GM18519 (cell line): ENCODE data around the gene CD151.

ENCODE experiments used
- ATAC-seq: cut with Tn5 transposase; IDR thresholded peaks from one replicate; pipeline ENCODE4 v1.9.1; 2021; ENCODE audit warnings: mild to moderate bottlenecking, moderate library complexity; ENCODE audit not compliant: unreplicated experiment, low FRiP score

The CD151 gene

DNA sequence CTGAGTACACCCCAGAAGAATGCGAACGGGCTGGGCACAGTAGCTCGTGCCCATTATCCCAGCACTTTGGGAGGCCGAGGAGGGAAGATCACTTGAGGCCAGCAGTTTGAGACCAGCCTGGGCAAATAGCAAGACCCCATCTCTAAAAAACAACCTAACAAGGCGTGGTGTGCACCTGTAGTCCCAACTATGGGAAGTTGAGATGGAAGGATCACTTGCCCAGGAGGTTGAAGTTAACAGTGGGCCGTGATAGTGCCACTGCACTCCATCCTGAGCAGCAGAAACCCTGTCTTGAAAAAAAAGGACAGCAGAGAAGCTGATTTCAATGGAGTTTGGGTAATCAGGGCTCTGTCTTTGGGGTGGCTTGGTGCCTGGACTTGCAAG, 19.7 kb upstream of the CD151 start:
- no peak for ATAC-seq

DNA sequence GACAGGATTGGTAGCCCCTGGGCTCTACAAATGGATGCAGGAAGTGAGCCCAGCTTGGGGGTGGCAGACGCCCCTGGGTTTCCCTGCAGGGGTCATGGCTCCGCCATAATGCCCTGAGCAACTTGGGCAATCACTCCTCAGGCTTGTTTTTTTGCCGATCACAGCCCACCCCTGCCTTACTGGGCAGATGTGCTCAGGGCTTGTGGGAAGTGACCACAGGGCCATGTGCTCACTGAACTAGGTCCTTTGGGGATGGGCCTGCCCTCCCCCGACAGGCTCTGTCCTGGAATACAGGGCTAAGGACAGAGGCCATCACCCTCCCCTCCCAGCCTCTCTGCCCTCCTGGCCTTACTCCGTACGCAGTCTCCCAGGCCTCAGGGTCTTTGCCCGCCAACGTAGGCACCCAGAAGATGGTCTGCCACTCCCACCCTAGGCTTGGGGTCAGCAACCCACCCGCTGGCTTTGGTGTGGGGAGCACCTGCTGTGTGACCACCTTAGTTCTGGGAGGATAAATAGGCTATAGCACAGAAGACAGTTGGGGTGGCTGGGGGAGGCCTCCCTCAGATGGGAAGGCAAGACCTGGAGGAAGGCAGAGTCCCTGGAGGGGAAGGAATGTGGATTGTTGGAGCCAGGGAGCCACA, 19.2 kb upstream of the CD151 start:
- no peak for ATAC-seq

DNA sequence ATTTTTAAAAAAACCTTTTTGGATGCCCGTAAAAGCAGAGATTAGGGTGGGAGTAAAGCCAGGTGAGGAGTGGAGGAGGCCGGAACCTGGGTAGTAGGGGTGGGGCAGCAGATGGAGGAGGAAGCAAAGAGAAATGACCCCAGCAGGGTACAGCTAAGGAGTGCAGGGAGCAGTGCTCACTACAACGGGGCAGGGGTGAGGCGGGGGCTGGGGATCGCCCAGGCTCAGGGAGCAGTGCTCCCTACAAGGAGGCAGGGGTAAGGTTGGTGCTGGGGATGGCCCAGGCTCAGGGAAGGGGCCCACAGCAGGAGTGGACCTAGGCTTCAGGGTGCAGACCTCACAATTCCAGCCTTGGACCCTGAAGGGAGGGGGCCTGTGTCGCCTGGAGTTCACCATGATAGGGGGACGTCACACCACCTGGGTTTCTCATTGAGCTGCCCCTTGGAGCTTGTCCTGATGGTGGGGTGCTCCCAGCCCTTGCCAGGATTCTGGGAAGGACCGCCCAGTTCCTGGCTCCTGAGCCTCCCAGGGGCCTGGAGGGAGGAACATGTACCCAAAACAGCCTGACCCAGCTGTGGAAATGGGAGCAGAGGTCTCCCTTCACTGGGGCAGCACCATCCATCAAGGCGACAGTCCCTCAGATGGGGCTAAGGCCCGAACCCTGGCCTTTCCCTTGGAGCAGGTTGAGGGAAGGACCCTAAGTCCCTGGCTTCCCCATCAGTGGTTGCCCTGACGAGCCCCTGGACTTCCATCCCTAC, 16.9 kb upstream of the CD151 start:
- ATAC-seq: no peak

DNA sequence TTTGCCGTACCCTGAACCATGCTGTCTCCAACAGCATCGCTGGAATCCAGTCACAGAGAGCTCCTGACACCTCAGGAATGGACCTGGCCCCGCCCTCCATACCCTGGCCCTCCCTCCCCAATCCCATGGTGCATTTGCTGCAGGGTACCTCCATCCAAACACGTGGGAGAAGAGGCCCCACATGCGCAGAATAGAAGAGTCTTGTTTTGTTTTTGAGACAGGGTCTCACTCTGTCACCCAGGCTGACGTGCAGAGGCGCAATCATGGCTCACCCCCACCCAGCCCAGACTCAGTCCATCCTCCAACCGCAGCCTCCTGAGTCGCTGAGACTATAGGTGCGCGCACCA, 16.3 kb upstream of the CD151 start:
- no peak for ATAC-seq

DNA sequence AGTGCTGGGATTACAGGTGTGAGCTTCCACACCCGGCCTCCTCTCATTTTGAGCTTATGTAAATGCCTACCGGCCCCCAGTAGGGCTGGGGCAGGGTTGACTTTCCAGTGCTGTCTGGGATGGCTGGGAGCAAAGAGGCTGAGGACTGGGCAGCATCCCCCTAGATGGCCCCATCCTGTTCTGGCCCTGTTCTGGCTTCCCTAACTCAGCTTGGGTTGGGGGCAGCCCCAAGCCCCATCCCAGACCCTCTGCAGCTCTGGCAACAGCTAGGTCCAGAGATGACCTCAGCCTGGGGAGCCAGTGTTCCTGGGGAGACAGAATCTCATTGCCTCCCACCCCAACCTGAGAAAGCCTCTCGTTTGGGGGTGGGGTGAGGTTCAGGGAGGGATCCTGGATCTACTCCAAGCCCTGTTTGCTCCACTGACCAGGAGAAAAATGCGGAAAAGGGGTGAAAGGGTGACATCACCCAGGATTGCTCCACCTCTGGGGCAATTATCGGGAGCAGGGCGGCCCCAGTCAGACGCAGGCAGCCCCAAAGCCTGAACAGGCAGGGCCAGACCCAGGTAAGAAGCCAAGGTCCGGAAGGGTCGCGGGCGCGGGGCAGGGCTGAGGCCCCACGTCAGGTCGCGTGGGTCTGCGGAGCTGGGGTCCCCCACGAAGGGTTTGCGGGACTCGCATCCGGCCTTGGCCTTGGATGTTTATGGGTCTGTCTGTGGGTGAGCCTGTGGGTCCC, 14.2 kb upstream of the CD151 start, which contains the start of gene PNPLA2:
Gene PNPLA2 (plus strand): TSS at position 519 of the 733 bp plus-strand sequence. CDS start 805 bp downstream, outside the sequence.
- no peak for ATAC-seq

DNA sequence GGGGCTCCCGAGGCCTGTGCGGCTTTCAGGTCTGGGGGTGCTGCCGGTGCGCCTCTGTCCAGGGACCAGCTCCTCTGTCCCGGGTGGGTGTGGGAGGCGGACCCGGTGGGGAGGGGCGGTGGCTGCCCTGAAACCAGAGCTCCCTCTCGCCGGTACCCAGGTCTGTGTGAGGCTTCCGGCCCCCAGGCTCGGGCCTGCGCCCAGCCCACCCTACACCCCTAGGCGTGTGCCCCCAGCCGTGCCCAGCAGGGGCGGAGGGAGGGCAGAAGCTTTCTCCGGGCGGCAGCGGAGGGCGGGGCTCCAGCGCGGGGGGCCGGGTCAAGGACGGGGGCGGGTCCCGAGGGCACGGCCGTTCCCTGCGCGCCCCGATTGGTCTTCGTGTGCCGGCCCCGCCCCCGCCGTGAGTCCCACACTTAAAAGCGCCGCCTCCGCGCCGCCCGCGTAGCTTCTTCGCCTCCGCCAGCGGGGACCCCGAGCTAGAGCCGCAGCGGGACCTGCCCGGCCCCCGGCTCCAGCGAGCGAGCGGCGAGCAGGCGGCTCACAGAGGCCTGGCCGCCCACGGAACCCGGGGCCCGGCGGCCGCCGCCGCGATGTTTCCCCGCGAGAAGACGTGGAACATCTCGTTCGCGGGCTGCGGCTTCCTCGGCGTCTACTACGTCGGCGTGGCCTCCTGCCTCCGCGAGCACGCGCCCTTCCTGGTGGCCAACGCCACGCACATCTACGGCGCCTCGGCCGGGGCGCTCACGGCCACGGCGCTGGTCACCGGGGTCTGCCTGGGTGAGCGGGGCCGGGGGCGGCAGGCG, 13.4 kb upstream of the CD151 start:
- ATAC-seq: peak; percentile 34

DNA sequence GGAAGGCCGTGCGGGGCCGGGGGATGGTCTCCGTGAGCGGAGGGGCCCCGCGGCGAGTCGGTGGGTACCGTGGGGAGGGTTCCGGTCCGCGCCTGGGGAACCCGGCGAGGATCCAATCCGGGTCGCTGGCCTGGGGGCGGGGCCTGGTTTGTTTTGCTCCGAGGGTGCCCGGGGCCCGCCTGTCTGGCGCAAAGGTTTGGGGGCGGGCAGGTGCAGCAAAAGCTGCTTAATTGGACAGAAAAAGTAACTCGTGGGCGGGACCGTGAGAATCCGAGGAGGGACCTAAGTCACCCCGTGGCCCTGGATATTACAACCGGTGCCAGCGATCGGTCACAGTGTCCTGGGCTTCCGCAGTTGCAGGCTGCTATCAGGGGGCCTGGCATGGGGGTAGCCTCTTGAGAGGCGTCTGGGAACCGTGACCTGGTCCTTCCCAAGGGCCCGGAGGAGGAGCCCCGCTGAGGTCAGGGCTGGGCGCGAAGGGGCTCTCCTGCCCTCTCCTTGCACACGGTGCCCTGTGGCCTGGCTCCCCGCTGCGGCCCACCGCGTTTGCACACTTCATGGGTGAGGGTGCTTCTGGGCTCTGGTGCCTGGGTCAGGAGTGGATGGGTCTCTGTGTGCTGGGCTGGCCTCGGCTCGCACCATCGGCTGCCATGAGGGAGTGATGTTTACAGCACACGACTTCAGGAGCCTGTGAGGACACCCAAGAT, 12.7 kb upstream of the CD151 start:
- peak; percentile 28 for ATAC-seq

DNA sequence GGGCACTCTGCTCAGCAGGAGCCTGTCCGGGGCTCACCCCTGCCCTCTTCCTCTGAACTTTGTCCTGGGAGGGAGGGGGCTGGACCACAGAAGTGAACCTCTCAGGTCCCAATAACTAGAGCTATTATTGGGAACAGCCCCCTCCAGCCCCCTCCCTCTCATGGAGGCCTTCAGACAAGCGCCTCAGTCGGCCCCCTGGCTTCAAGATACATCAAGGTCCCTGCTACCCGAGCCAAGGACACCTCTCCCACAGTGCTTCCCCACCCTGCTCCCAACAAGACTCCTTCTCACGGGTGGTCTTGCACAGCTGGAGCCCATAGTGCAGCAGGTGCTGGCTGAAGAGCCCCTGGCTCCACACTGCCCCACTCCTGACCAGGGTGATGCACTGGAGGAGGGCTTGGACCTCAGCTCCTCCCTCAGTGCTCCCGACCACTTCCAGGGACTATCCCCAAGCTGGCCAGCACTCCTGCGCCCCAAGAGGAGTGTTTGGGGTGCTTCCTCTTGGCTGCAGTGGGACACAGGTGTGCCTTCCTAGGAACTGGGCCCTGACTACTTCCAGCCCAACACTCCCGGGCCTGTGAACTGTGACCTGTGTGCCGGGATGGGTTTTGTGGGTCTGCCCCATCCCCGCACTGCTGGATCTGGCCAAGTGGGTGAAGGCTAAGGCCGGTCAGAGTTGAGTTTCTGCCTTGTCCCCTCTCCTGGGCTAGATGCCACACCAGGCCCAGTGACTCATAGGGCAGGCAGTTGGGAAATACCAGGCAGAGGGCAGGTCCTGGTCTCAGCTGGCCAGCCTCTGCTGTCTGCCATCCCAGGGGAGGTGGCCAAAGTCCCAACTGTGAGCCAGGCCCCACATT, 11.9 kb upstream of the CD151 start:
- no peak for ATAC-seq

DNA sequence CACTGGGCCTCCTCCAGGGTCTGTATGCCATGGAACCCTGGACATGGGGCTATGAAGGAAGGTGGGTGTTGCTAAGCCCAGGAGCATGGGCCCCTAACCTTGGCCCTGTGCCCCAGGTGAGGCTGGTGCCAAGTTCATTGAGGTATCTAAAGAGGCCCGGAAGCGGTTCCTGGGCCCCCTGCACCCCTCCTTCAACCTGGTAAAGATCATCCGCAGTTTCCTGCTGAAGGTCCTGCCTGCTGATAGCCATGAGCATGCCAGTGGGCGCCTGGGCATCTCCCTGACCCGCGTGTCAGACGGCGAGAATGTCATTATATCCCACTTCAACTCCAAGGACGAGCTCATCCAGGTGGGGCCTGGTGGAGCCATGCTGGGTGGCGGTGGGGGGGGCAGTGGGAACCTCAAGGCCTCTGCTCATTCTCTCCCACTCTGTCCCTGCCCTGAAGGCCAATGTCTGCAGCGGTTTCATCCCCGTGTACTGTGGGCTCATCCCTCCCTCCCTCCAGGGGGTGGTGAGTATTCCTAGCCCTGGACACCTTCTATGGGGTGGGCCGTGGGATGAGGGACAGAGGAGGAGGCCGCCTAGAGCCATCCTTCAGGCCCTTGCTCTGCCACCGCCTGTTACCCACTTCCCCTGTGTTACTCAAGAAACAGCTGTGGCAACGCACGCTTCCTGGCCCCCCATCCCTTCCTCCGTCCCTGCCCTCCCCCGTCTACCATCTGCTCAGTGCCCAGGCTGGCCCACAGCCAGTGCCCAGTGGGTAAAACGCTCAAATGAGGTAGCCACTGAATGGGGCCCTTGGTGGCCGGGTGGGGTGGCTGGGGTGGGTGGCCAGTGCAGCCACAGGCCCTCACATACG, 11.0 kb upstream of the CD151 start:
- ATAC-seq: no peak

DNA sequence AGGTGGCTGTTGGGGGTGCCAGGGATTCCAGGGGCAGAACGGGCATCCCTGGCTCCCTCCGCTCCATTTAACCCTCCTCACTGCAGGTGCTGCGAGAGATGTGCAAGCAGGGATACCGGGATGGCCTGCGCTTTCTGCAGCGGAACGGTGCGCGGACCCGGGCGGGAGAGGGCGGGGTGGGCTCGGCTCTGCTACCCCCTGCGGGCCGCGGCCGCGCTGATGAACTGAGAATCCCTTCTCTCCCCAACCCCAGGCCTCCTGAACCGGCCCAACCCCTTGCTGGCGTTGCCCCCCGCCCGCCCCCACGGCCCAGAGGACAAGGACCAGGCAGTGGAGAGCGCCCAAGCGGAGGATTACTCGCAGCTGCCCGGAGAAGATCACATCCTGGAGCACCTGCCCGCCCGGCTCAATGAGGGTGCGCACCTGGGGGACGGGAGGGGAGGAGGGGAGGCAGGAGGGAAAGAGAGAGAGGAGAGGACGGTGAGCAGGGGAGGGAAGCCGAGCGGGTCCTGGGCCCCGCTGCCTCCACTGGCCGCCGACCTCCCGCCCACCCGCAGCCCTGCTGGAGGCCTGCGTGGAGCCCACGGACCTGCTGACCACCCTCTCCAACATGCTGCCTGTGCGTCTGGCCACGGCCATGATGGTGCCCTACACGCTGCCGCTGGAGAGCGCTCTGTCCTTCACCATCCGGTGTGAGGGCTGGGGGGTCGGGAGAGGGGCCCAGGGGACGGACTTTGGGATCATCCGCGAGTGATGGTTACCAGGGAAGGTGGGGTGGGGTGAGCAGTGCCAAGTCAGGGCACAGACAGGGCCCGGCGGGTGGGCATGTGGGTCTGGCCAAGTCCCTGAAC, 9.1 kb upstream of the CD151 start:
- no peak for ATAC-seq

DNA sequence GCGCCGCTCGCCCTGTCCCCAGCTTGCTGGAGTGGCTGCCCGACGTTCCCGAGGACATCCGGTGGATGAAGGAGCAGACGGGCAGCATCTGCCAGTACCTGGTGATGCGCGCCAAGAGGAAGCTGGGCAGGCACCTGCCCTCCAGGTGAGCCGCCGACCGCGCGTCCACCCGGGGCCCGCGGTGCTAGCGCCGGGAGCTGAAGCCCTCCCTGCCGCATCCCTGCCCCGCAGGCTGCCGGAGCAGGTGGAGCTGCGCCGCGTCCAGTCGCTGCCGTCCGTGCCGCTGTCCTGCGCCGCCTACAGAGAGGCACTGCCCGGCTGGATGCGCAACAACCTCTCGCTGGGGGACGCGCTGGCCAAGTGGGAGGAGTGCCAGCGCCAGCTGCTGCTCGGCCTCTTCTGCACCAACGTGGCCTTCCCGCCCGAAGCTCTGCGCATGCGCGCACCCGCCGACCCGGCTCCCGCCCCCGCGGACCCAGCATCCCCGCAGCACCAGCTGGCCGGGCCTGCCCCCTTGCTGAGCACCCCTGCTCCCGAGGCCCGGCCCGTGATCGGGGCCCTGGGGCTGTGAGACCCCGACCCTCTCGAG, 8.4 kb upstream of the CD151 start:
- no peak for ATAC-seq

DNA sequence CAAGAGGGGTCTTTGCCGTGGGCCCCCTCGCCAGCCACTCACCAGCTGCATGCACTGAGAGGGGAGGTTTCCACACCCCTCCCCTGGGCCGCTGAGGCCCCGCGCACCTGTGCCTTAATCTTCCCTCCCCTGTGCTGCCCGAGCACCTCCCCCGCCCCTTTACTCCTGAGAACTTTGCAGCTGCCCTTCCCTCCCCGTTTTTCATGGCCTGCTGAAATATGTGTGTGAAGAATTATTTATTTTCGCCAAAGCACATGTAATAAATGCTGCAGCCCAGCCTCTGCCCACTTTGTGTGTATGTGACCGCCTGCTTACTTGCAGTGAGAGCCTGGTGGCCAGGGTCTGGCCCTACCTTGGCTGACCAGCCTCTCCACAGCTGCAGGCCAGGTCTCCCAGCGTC, 7.8 kb upstream of the CD151 start:
- no peak for ATAC-seq

DNA sequence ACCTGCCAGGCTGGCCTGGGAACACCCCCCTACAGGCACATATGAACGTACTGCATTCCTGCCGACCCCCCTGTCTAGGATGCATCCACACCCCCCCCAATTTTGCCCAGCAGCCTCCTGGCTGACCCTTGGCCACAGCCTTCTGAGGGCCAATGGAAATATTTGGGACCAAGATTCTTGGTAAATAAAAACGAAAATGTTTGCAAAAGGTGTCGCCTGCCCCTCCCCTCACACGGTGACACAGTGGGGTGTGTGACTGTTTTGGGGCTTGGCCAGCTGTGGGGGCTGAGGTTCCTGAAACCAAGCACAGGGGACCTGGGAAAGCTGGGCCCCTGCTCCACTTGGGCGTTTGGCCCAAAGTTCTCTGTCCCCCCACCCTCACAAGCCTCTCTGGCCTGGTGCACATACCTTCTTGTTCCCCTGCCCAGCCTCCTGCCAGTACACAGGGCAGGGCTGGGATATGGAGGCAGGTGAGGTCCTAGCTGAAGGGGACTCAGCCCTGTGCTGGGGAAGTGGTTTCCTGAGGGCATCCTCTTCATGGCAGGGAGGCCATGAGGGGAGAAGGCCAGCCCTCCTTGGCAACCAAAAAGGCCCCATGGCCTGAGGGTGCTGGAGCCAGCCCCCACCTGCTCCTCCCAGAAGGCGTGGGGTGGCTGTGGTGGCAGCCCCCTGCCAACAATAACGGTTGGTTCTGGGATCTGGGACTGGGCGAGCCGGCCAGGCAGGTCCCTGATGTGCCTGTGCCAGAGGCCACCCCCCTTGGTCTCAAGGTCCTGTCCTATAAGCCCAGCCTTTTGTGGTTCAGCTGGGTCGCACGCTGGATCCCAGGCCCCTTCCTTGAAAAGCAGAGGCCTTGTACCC, 7.2 kb upstream of the CD151 start:
- ATAC-seq: no peak

DNA sequence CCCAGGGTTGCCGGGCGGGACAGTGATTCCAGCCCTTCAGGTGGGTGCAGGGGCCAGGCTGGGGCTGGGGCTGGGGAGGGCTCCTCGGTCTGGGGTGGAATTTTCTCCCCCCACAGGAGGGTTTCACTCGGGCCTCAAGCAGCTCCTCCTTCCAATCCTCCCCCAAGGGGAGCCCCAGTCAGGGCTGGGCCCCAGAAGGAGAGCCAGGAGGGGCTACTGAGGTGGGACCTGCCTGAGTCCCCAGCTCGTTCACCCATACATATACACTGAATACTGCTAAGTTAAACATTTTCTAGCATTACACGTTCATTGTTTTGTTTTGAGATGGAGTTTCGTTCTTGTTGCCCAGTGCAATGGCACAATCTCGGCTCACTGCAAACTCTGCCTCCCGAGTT, 6.5 kb upstream of the CD151 start:
- ATAC-seq: no peak

DNA sequence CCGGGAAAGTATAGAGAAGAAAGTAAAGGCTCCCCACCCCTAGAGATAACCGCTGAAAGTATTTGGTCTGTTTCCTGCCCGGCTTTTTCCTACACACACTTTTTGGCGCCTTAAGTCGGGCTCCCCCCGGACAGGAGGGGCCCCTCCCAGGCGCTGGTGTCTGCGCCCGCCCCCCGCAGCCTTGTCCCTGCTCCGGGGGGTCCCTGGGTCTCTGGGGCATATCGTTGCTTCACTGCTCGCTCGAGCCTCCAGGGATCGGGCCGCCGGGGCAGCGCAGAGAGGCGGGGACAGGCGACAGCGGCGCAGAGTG, 6.0 kb upstream of the CD151 start:
- ATAC-seq: no peak

DNA sequence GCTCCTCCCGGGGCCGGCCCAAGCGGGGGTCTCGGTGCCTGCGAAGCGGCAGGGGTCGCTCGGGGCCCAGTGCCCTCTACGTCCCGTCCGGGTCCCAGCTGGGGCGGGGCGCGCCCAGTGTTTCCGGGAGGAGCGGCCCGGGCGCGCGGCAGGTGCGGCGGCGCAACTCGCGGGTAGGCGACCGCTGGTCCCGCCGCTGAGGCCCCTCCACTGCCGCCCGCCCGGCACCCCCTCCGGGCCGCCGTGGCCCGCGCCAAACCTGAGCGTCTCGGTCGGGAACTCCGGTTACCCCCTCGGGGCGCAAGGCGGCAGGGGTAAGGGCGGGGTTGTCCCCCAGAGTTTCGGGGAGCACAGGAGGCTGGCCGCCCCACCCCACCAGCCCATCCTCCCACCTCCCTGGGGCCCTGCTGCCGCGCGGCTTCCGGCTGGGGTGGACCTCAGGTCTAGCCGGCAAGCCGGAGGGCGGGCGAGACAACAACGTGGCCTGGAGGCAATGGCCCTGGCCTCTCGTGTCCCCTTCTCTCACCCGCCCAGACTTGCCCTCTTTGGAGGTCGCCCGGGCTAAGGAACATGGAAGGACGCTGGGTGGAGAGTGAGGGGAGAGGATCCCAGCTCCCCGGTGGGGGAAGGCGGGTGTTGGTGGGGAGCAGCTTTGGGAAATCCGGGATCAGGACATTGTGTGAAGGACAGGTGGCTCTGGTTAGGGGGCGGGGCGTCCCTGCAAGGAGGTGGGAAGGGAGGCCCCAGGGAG, 5.4 kb upstream of the CD151 start:
- ATAC-seq: no peak
